Measurements from ENCODE around the gene SLITRK1.

- TF ChIP-seq CTCF (conservative IDR thresholded peaks at IDR 0.05; ENCODE audit: low read depth, low read length) (no peak), EZH2 (IDR thresholded peaks at IDR 0.05; ENCODE audit: borderline replicate concordance, low read depth, low read length, poor library complexity, severe bottlenecking) (no peak)
These were observed 43.1 kb downstream of the SLITRK1 start for GRCh38 chr13:83839146-83839545.

All from A673 (cell line).